AG10803 (cell line): Measurements from ENCODE around the gene FGF22.
"Not testable (repeated sequence)": the region's sequence is repeated elsewhere in the genome, so short reads cannot be mapped to it uniquely, and the experiment has no call there.

ENCODE experiments used
- DNase-seq: peaks from one replicate; pipeline ENCODE4 v3.0.0; 2010; ENCODE audit warnings: low read depth
- H3K4me3 ChIP-seq: 2 replicates; pipeline ENCODE4 v1.5.1; 2011; ENCODE audit warnings: mild to moderate bottlenecking, low read length, control low read depth
- CTCF ChIP-seq: conservative IDR thresholded peaks from 2 replicates; pipeline ENCODE4 v1.5.1; 2011; ENCODE audit warnings: mild to moderate bottlenecking, low read length, control low read depth, inconsistent platforms

Gene FGF22

GRCh38 chr19:623974-624373, 15.7 kb upstream of the FGF22 start:
- peak; percentile 41 for DNase-seq
- TF ChIP-seq CTCF: no peak
- no peak overlapping the region for H3K4me3 ChIP-seq

GRCh38 chr19:624433-625109, 15.1 kb upstream of the FGF22 start:
- H3K4me3 ChIP-seq: no peak overlapping the region
- DNase-seq: no peak

GRCh38 chr19:625257-625656, 14.4 kb upstream of the FGF22 start:
- TF ChIP-seq CTCF: no peak
- no peak for DNase-seq
- no peak overlapping the region for H3K4me3 ChIP-seq

More at GRCh38 chr19:624433-625109, 15.1 kb upstream of the FGF22 start:
- TF ChIP-seq CTCF: no peak

- not testable (repeated sequence) for DNase-seq
Measured at GRCh38 chr19:626566-626965, 13.1 kb upstream of the FGF22 start.

GRCh38 chr19:628168-628567, 11.5 kb upstream of the FGF22 start:
- no peak overlapping the region for H3K4me3 ChIP-seq
- peak; percentile 28 for TF ChIP-seq CTCF
- no peak for DNase-seq

More at GRCh38 chr19:626566-626965, 13.1 kb upstream of the FGF22 start:
- not testable (repeated sequence) for H3K4me3 ChIP-seq

GRCh38 chr19:629515-629914, 10.2 kb upstream of the FGF22 start:
- not testable (repeated sequence) for H3K4me3 ChIP-seq, DNase-seq

- no peak overlapping the region for H3K4me3 ChIP-seq
- no peak for TF ChIP-seq CTCF
- no peak for DNase-seq
Measured at GRCh38 chr19:629961-630714, 9.5 kb upstream of the FGF22 start.

- H3K4me3 ChIP-seq: peak overlapping the region; percentile 89
- DNase-seq: peak; percentile 34
- no peak for TF ChIP-seq CTCF
Measured at GRCh38 chr19:632579-633067, 7.1 kb upstream of the FGF22 start.
